Muscle layer of duodenum (tissue), 2 donors: ENCODE measurements around the gene TMEM114.

Experiments used
- H3K27ac ChIP-seq: one replicate; pipeline ENCODE4 v1.7.0; 2013; ENCODE audit warnings: mild to moderate bottlenecking, low read length
- H3K27me3 ChIP-seq: one replicate; pipeline ENCODE4 v1.7.0; 2013; ENCODE audit warnings: low read depth, mild to moderate bottlenecking, control low read depth, low read length
- H3K36me3 ChIP-seq, 2 donors: one replicate each; pipeline ENCODE4 v1.7.0; 2013; ENCODE audit warnings: low read length in 2 of 2, control low read depth in 1 of 2, mild to moderate bottlenecking in 1 of 2; ENCODE audit not compliant: insufficient read depth in 2 of 2, control insufficient read depth in 1 of 2
- H3K4me1 ChIP-seq, 2 donors: one replicate each; pipeline ENCODE4 v1.7.0; 2013; ENCODE audit warnings: low read length in 2 of 2, mild to moderate bottlenecking in 2 of 2, control low read depth in 1 of 2, moderate library complexity in 1 of 2; ENCODE audit not compliant: insufficient read depth in 2 of 2, control insufficient read depth in 1 of 2
- H3K4me3 ChIP-seq, 2 donors: one replicate each; pipeline ENCODE4 v1.7.0; 2013; ENCODE audit warnings: low read length in 2 of 2, low read depth in 1 of 2, mild to moderate bottlenecking in 1 of 2
- H3K9me3 ChIP-seq, 2 donors: one replicate each; pipeline ENCODE4 v1.7.0; 2013; ENCODE audit warnings: low read length in 2 of 2, control low read depth in 1 of 2, mild to moderate bottlenecking in 1 of 2; ENCODE audit not compliant: control insufficient read depth in 1 of 2
- donor health status: healthy.

The TMEM114 gene

GRCh38 chr16:8625491-8626087, 35.3 kb upstream of the TMEM114 start:
- Histone ChIP-seq H3K36me3 (peaks cover 45 to 50% of the 10 kb centered on the region in 2 donors), H3K27me3 (no peaks in the 10 kb centered on the region), H3K9me3 (no peaks in the 10 kb centered on the region), H3K4me3 (no peak overlapping the region), H3K27ac (no peak overlapping the region), H3K4me1 (peaks cover 0 to 17% of the 10 kb centered on the region in 2 donors)

- no peak overlapping the region for H3K27ac ChIP-seq
- no peaks in the 10 kb centered on the region for H3K9me3 ChIP-seq
- H3K4me1 ChIP-seq = peaks cover 0 to 17% of the 10 kb centered on the region in 2 donors
- H3K27me3 ChIP-seq = no peaks in the 10 kb centered on the region
- peaks cover 26 to 30% of the 10 kb centered on the region in 2 donors for H3K36me3 ChIP-seq
- H3K4me3 ChIP-seq = no peak overlapping the region
These were observed 33.3 kb upstream of the TMEM114 start for GRCh38 chr16:8623634-8624033.

- Histone ChIP-seq H3K36me3 (peaks cover 14 to 18% of the 10 kb centered on the region in 2 donors), H3K27ac (peak overlapping the region; percentile 90), H3K27me3 (no peaks in the 10 kb centered on the region), H3K4me3 (peak overlapping the region; percentile 96 to 97), H3K9me3 (no peaks in the 10 kb centered on the region), H3K4me1 (peaks cover 0 to 17% of the 10 kb centered on the region in 2 donors)
These were observed 32.0 kb upstream of the TMEM114 start for GRCh38 chr16:8622315-8622656.

- Histone ChIP-seq H3K36me3 (peaks cover 9 to 13% of the 10 kb centered on the region in 2 donors), H3K9me3 (no peaks in the 10 kb centered on the region)
These were observed 31.4 kb upstream of the TMEM114 start, which contains the start of gene METTL22 for GRCh38 chr16:8621572-8622314. Gene METTL22, plus strand, starts transcription at chr16:8621698. Its CDS starts 3,968 bp downstream, at chr16:8625666.

GRCh38 chr16:8621222-8621571, 30.9 kb upstream of the TMEM114 start:
- Histone ChIP-seq H3K4me1 (peaks cover 0 to 17% of the 10 kb centered on the region in 2 donors), H3K36me3 (peaks cover 8 to 9% of the 10 kb centered on the region in 2 donors), H3K27me3 (no peaks in the 10 kb centered on the region), H3K27ac (no peak overlapping the region), H3K9me3 (no peaks in the 10 kb centered on the region), H3K4me3 (peak overlapping the region; percentile 96 to 97)

More at GRCh38 chr16:8621572-8622314, 31.4 kb upstream of the TMEM114 start, which contains the start of gene METTL22:
- peaks cover 0 to 17% of the 10 kb centered on the region in 2 donors for H3K4me1 ChIP-seq
- H3K27me3 ChIP-seq = no peaks in the 10 kb centered on the region
- H3K4me3 ChIP-seq = peak within 1 kb of the TSS; percentile 96 to 97
- H3K27ac ChIP-seq = peak within 1 kb of the TSS; percentile 90

GRCh38 chr16:8620535-8620934, 30.2 kb upstream of the TMEM114 start:
- H3K27ac ChIP-seq = no peak overlapping the region
- peaks cover 0 to 17% of the 10 kb centered on the region in 2 donors for H3K4me1 ChIP-seq
- no peaks in the 10 kb centered on the region for H3K9me3 ChIP-seq
- no peaks in the 10 kb centered on the region for H3K27me3 ChIP-seq
- H3K36me3 ChIP-seq = peaks cover 2% of the 10 kb centered on the region in 2 donors
- no peak overlapping the region for H3K4me3 ChIP-seq

GRCh38 chr16:8619671-8620370, 29.5 kb upstream of the TMEM114 start:
- no peak overlapping the region for H3K27ac ChIP-seq
- no peaks in the 10 kb centered on the region for H3K36me3 ChIP-seq
- H3K4me3 ChIP-seq = no peak overlapping the region
- H3K27me3 ChIP-seq = no peaks in the 10 kb centered on the region
- H3K9me3 ChIP-seq = no peaks in the 10 kb centered on the region
- H3K4me1 ChIP-seq = peaks cover 0 to 17% of the 10 kb centered on the region in 2 donors

GRCh38 chr16:8614435-8615029, 24.2 kb upstream of the TMEM114 start:
- Histone ChIP-seq H3K27ac (no peak overlapping the region), H3K36me3 (no peaks in the 10 kb centered on the region), H3K4me3 (no peak overlapping the region), H3K4me1 (no peaks in the 10 kb centered on the region), H3K27me3 (no peaks in the 10 kb centered on the region), H3K9me3 (no peaks in the 10 kb centered on the region)

- H3K27me3 ChIP-seq = no peaks in the 10 kb centered on the region
- no peak overlapping the region for H3K27ac ChIP-seq
- no peaks in the 10 kb centered on the region for H3K4me1 ChIP-seq
- H3K9me3 ChIP-seq = no peaks in the 10 kb centered on the region
- no peaks in the 10 kb centered on the region for H3K36me3 ChIP-seq
- no peak overlapping the region for H3K4me3 ChIP-seq
These were observed 21.7 kb upstream of the TMEM114 start for GRCh38 chr16:8611886-8612600.

- Histone ChIP-seq H3K36me3 (no peaks in the 10 kb centered on the region), H3K27me3 (no peaks in the 10 kb centered on the region), H3K4me1 (no peaks in the 10 kb centered on the region), H3K27ac (no peak overlapping the region), H3K4me3 (no peak overlapping the region), H3K9me3 (no peaks in the 10 kb centered on the region)
These were observed 20.8 kb upstream of the TMEM114 start for GRCh38 chr16:8611122-8611521.
